ENCODE measurements around the gene MKI67.

The MKI67 gene

DNA sequence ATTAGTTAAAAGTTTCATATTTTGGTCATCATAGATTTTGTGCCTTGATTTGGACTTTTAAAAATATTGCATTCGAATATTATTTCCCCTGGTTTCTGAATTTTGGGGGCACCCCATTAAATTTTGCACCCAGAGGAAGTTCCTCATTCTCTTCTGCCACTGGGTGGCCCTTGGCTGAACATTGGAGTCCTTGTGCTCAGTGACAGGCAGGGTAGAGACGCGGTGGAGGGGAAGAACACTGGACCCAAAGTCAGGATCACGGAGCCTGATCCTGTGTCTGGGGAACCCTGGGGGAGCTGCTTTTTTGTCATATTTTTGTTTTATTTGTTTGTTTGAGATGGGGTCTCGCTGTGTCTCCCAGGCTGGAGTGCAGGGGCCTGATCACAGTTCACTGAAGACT is 74.7 kb downstream of the MKI67 start:
- DNase-seq (ENCODE audit: low spot score), result no peak

DNA sequence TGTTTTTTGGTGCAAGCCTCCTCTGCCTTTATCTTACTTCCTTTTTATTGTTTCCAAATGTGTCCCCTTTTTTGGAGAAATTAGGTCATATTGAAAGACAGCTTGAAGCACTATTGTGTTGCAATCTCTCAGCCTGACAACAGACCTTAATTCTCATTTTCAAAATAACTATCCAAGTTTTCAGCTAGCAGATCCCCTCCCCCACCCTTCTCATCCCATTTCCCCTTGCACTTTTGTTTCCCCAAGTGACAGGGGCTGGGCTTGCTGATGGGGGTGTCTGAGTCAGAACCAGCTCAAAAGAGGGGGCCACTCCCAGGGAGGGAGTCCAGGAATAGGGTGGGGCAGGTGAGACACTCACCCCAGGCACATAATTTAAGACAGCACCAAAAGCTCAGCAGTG is 75.3 kb downstream of the MKI67 start:
- no peak for DNase-seq (ENCODE audit: low spot score)

DNA sequence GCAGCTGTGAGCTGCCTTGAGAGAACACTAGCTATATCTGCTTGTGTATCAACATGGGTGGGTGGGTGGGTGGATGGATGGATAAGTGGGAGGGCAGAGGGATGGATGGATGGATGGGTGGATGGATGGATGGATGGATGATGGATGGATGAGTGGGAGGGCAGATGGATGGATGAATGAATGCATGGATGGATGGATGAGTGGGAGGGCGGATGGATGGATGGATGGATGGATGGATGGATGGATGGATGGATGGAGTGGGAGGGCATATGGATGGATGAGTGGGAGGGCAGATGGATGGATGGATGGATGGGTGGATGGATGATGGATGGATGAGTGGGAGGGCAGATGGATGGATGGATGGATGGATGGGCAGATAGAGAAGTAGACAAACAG is 76.1 kb downstream of the MKI67 start:
- no peak for DNase-seq (ENCODE audit: low spot score)

DNA sequence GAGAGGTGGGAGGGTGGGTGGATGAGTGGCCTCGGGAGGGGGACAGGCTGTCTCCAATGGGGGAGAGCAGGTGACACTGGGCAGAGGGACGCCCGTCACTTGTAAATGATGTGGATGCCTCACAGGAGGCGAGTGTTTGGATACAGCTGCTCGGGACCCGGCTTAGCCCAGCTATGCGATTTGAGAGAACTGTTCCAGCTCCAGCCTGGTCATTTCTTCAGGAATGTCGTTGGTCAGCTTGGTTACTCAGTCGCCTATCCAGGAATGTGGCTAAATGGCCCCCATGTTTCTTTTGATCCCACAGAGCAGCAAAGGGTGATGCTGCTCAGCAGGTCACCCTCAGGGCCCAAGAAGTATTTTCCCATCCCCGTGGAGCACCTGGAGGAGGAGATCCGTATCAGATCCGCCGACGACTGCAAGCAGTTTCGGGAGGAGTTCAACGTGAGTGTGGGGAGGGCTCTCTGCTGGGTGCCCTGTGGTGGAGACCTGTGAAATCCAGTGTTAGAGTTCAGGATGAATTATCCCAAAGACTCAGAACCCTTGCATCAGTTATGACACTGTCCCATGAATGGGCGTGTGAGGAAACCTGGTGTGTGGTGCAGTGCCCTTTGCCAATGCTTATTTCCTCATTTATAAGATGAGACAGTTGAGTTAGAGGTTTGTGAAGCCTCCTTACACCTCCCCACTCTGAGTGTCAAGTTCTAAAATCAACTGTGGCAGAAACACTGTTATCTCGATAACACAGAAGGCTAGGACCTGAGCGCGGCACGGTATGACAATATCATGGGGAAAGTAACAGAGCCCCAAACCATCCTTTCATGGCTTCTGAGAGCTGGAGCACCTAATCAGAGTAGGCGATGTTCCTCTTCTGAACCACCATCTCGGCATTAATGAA is 76.8 kb downstream of the MKI67 start:
- DNase-seq (ENCODE audit: low spot score), result no peak

DNA sequence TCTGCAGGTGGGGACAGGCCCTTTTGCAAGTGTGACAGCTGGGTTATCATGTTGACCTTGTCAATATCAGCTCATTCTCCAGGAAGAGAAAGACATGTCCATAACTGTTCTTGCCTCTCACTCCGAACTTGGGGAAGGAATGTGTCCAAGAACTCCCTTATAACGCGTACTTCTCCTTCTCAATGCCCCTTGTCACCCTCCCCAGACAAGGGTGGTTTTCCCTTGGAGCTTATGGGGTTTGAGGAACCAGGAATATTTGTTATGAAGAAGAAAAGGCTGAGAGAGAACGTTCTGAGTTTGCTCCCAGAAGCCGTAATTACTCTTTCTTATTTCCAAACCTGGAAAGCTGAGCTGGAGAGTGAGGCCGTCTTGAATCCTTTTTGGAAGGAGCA is 77.4 kb downstream of the MKI67 start:
- no peak for DNase-seq (ENCODE audit: low spot score)

GRCh38 chr10:128047991-128048818 is 78.0 kb downstream of the MKI67 start:
- DNase-seq (ENCODE audit: low spot score), result no peak

DNA sequence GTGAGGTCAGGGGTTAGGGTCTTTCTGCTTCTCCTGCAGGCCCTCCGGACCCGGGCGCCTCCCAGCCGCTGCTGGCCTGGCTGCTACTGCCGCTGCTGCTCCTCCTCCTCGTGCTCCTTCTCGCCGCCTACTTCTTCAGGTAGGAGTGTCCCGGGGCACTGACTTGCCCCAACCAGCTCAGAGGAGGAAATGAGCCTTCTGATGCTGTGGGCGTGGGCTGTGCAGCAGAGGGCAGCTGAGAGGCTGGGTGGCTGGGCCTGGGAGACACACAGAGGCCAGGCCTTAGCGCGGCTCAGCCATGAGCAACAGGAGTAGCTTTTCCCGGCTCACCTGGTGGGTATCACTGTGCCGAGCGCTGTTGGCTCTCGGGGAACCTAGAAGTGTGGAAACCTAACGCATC is 78.9 kb downstream of the MKI67 start:
- DNase-seq (ENCODE audit: low spot score), result peak; percentile 12

DNA sequence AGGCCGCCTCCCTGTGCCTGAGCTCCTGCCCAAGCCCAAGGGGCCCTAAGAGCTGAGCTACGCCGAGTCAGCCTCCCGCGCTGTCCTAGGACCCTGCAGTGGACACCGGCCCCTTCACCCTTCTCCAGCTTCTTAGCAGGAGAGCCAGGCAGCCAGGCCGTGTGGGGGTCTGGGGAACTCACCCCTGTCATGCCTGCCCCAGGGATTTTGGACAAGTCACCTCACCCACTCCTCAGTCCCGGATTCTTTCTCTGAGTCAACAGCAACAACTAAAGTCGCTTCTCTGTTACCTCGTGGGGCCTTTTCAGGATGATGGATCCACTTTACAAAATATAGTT is 79.3 kb downstream of the MKI67 start:
- no peak for DNase-seq (ENCODE audit: low spot score)
